GM21390 (cell line): Measurements from ENCODE around the gene DNAH14.
"Not testable (repeated sequence)": the region's sequence is repeated elsewhere in the genome, so short reads cannot be mapped to it uniquely, and the experiment has no call there.

Experiments used
- ATAC-seq: cut with Tn5 transposase; IDR thresholded peaks from one replicate; pipeline ENCODE4 v1.9.1; 2021; ENCODE audit not compliant: unreplicated experiment

Gene DNAH14

GRCh38 chr1:224920930-224921329, 8.5 kb upstream of the DNAH14 start:
- ATAC-seq, result no peak

GRCh38 chr1:224921354-224921753, 8.1 kb upstream of the DNAH14 start:
- ATAC-seq, result no peak

GRCh38 chr1:224922404-224923164, 6.9 kb upstream of the DNAH14 start:
- no peak for ATAC-seq

GRCh38 chr1:224923726-224924125, 5.7 kb upstream of the DNAH14 start:
- ATAC-seq, result no peak

GRCh38 chr1:224927631-224928030, 1.8 kb upstream of the DNAH14 start:
- ATAC-seq, result not testable (repeated sequence)

- no peak for ATAC-seq
Measured at GRCh38 chr1:224928906-224929305, 569 bp upstream of the DNAH14 start.

- no peak for ATAC-seq
Measured at GRCh38 chr1:224931605-224932004, 2.1 kb downstream of the DNAH14 start.

GRCh38 chr1:224932607-224933249, 3.3 kb downstream of the DNAH14 start:
- ATAC-seq, result no peak

- ATAC-seq, result no peak
Measured at GRCh38 chr1:224933584-224933983, 4.1 kb downstream of the DNAH14 start.

GRCh38 chr1:224938652-224939051, 9.2 kb downstream of the DNAH14 start:
- no peak for ATAC-seq

- no peak for ATAC-seq
Measured at GRCh38 chr1:224939844-224940425, 10.5 kb downstream of the DNAH14 start.

- ATAC-seq, result not testable (repeated sequence)
Measured at GRCh38 chr1:224940735-224941134, 11.3 kb downstream of the DNAH14 start.

- not testable (repeated sequence) for ATAC-seq
Measured at GRCh38 chr1:224945651-224946348, 16.3 kb downstream of the DNAH14 start.

GRCh38 chr1:224946349-224946691, 16.8 kb downstream of the DNAH14 start:
- not testable (repeated sequence) for ATAC-seq

- no peak for ATAC-seq
Measured at GRCh38 chr1:224957696-224958095, 28.2 kb downstream of the DNAH14 start.

GRCh38 chr1:224958490-224958889, 29.0 kb downstream of the DNAH14 start:
- ATAC-seq, result no peak

GRCh38 chr1:224959115-224959514, 29.6 kb downstream of the DNAH14 start:
- no peak for ATAC-seq

- no peak for ATAC-seq
Measured at GRCh38 chr1:224959656-224960055, 30.2 kb downstream of the DNAH14 start.

- ATAC-seq, result no peak
Measured at GRCh38 chr1:224980181-224980580, 50.7 kb downstream of the DNAH14 start.

GRCh38 chr1:224981922-224982354, 52.5 kb downstream of the DNAH14 start:
- not testable (repeated sequence) for ATAC-seq

- no peak for ATAC-seq
Measured at GRCh38 chr1:224988042-224988441, 58.6 kb downstream of the DNAH14 start.

GRCh38 chr1:224989615-224990014, 60.1 kb downstream of the DNAH14 start:
- no peak for ATAC-seq
